GM23338 (cell line): Measurements from ENCODE around the gene LSM3.

ENCODE experiments used
- CREB1 ChIP-seq: fragments of 250-450 bp; sonication (Bioruptor Pico); IDR thresholded peaks from 2 replicates; pipeline ENCODE4 v1.5.0; 2020; ENCODE audit warnings: low read depth, mild to moderate bottlenecking, moderate library complexity
- EZH2 ChIP-seq: fragments of 200-600 bp; sonication (generic); IDR thresholded peaks from one replicate; pipeline ENCODE4 v1.8.0; 2017; ENCODE audit warnings: antibody characterized with exemption, mild to moderate bottlenecking, low read depth; ENCODE audit not compliant: unreplicated experiment
- EZH2phosphoT487 ChIP-seq: fragments of 200-600 bp; sonication (generic); IDR thresholded peaks from one replicate; pipeline ENCODE4 v1.8.1; 2018; ENCODE audit warnings: antibody characterized with exemption; ENCODE audit not compliant: unreplicated experiment
- JUNB ChIP-seq: IDR thresholded peaks from one replicate; pipeline ENCODE4 v1.6.1; 2016; ENCODE audit warnings: antibody characterized with exemption; ENCODE audit not compliant: unreplicated experiment
- POLR2AphosphoS5 ChIP-seq: IDR thresholded peaks from 2 replicates; pipeline ENCODE4 v1.6.1; 2016; ENCODE audit warnings: antibody characterized with exemption, low read depth
- ZNF114 ChIP-seq: fragments of 250-450 bp; sonication (Bioruptor Pico); IDR thresholded peaks from 2 replicates; pipeline ENCODE4 v1.5.0; 2020; ENCODE audit warnings: mild to moderate bottlenecking, moderate library complexity
- ZNF331 ChIP-seq: fragments of 250-450 bp; sonication (Bioruptor Pico); IDR thresholded peaks from 2 replicates; pipeline ENCODE4 v1.5.0; 2020; ENCODE audit warnings: low read depth, mild to moderate bottlenecking, moderate library complexity
- TF ChIP-seq, protein P1 (sequence below), 2 experiments: fragments of 200-600 bp in 1 of 2; sonication (generic) in 1 of 2; conservative IDR thresholded peaks; 2 replicates each; pipeline versions ENCODE4 v1.5.1 to v1.6.1; 2016 to 2017; ENCODE audit warnings: antibody characterized with exemption in 2 of 2, low read depth in 2 of 2, mild to moderate bottlenecking in 2 of 2, moderate library complexity in 1 of 2
- TF ChIP-seq, protein P2 (sequence below): IDR thresholded peaks from one replicate; pipeline ENCODE4 v1.6.1; 2018; ENCODE audit warnings: antibody characterized with exemption; ENCODE audit not compliant: unreplicated experiment
- TF ChIP-seq, protein P3 (sequence below): fragments of 250-450 bp; sonication (Bioruptor Pico); IDR thresholded peaks from 2 replicates; pipeline ENCODE4 v1.5.0; 2020; ENCODE audit warnings: mild to moderate bottlenecking, moderate library complexity

DNA sequence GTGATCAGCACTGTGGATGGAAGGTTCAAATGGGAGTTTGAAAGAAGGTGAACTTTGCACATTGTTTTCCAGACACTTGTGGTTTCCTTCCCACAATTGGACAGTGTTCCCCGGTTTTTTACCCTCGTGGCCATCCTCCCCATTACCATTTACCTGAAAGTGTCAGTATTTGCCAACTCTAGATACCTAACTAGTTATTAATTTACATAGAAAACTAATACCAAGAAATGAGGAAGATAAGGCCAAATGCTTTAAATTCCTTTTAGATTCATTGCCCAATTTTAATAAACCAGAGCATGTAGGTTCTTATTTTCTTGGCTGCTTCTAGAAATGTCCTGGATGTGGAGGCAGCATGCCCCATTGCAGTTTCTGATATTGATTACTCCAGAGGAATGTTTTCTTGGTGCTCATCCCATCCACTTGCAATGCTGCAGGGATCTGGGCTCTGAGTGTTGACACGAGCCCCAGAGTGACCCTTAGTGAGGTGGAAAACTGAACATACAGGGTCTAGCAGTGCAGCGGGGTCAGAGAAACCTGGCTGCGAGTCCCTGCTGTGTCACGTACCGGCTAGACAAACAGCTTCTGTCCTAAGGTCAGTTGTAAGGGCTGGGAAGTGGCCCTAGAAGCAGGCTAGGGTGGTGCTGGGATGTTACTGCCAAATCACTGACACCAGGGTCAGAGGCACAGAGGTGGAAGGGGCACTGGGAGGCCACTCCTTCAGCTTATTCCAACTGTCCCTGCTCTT is 23.5 kb downstream of the LSM3 start:
- TF ChIP-seq, protein P1, sequence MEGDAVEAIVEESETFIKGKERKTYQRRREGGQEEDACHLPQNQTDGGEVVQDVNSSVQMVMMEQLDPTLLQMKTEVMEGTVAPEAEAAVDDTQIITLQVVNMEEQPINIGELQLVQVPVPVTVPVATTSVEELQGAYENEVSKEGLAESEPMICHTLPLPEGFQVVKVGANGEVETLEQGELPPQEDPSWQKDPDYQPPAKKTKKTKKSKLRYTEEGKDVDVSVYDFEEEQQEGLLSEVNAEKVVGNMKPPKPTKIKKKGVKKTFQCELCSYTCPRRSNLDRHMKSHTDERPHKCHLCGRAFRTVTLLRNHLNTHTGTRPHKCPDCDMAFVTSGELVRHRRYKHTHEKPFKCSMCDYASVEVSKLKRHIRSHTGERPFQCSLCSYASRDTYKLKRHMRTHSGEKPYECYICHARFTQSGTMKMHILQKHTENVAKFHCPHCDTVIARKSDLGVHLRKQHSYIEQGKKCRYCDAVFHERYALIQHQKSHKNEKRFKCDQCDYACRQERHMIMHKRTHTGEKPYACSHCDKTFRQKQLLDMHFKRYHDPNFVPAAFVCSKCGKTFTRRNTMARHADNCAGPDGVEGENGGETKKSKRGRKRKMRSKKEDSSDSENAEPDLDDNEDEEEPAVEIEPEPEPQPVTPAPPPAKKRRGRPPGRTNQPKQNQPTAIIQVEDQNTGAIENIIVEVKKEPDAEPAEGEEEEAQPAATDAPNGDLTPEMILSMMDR (conservative IDR thresholded peaks at IDR 0.05; ENCODE audit: low read depth in 2 of 2), result no peak
- TF ChIP-seq EZH2 (no peak), CREB1 (CRISPR knock-in tag) (no peak), POLR2AphosphoS5 (no peak), EZH2phosphoT487 (no peak), JUNB (no peak), ZNF331 (CRISPR knock-in tag) (no peak), ZNF114 (no peak)
- TF ChIP-seq, protein P2, sequence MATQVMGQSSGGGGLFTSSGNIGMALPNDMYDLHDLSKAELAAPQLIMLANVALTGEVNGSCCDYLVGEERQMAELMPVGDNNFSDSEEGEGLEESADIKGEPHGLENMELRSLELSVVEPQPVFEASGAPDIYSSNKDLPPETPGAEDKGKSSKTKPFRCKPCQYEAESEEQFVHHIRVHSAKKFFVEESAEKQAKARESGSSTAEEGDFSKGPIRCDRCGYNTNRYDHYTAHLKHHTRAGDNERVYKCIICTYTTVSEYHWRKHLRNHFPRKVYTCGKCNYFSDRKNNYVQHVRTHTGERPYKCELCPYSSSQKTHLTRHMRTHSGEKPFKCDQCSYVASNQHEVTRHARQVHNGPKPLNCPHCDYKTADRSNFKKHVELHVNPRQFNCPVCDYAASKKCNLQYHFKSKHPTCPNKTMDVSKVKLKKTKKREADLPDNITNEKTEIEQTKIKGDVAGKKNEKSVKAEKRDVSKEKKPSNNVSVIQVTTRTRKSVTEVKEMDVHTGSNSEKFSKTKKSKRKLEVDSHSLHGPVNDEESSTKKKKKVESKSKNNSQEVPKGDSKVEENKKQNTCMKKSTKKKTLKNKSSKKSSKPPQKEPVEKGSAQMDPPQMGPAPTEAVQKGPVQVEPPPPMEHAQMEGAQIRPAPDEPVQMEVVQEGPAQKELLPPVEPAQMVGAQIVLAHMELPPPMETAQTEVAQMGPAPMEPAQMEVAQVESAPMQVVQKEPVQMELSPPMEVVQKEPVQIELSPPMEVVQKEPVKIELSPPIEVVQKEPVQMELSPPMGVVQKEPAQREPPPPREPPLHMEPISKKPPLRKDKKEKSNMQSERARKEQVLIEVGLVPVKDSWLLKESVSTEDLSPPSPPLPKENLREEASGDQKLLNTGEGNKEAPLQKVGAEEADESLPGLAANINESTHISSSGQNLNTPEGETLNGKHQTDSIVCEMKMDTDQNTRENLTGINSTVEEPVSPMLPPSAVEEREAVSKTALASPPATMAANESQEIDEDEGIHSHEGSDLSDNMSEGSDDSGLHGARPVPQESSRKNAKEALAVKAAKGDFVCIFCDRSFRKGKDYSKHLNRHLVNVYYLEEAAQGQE, result no peak
- TF ChIP-seq, protein P3, sequence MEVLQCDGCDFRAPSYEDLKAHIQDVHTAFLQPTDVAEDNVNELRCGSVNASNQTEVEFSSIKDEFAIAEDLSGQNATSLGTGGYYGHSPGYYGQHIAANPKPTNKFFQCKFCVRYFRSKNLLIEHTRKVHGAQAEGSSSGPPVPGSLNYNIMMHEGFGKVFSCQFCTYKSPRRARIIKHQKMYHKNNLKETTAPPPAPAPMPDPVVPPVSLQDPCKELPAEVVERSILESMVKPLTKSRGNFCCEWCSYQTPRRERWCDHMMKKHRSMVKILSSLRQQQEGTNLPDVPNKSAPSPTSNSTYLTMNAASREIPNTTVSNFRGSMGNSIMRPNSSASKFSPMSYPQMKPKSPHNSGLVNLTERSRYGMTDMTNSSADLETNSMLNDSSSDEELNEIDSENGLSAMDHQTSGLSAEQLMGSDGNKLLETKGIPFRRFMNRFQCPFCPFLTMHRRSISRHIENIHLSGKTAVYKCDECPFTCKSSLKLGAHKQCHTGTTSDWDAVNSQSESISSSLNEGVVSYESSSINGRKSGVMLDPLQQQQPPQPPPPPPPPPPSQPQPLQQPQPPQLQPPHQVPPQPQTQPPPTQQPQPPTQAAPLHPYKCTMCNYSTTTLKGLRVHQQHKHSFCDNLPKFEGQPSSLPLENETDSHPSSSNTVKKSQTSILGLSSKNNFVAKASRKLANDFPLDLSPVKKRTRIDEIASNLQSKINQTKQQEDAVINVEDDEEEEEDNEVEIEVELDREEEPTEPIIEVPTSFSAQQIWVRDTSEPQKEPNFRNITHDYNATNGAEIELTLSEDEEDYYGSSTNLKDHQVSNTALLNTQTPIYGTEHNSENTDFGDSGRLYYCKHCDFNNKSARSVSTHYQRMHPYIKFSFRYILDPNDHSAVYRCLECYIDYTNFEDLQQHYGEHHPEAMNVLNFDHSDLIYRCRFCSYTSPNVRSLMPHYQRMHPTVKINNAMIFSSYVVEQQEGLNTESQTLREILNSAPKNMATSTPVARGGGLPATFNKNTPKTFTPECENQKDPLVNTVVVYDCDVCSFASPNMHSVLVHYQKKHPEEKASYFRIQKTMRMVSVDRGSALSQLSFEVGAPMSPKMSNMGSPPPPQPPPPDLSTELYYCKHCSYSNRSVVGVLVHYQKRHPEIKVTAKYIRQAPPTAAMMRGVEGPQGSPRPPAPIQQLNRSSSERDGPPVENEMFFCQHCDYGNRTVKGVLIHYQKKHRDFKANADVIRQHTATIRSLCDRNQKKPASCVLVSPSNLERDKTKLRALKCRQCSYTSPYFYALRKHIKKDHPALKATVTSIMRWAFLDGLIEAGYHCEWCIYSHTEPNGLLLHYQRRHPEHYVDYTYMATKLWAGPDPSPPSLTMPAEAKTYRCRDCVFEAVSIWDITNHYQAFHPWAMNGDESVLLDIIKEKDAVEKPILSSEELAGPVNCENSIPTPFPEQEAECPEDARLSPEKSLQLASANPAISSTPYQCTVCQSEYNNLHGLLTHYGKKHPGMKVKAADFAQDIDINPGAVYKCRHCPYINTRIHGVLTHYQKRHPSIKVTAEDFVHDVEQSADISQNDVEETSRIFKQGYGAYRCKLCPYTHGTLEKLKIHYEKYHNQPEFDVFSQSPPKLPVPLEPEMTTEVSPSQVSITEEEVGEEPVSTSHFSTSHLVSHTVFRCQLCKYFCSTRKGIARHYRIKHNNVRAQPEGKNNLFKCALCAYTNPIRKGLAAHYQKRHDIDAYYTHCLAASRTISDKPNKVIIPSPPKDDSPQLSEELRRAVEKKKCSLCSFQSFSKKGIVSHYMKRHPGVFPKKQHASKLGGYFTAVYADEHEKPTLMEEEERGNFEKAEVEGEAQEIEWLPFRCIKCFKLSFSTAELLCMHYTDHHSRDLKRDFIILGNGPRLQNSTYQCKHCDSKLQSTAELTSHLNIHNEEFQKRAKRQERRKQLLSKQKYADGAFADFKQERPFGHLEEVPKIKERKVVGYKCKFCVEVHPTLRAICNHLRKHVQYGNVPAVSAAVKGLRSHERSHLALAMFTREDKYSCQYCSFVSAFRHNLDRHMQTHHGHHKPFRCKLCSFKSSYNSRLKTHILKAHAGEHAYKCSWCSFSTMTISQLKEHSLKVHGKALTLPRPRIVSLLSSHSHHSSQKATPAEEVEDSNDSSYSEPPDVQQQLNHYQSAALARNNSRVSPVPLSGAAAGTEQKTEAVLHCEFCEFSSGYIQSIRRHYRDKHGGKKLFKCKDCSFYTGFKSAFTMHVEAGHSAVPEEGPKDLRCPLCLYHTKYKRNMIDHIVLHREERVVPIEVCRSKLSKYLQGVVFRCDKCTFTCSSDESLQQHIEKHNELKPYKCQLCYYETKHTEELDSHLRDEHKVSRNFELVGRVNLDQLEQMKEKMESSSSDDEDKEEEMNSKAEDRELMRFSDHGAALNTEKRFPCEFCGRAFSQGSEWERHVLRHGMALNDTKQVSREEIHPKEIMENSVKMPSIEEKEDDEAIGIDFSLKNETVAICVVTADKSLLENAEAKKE (CRISPR knock-in tag), result no peak
